NT2/D1 (cell line): ENCODE measurements around the gene ERC1.

Experiments used
- YY1 ChIP-seq: IDR thresholded peaks from 2 replicates; pipeline ENCODE4 v1.6.1; 2011; ENCODE audit not compliant: insufficient read length, insufficient read depth
- ZNF274 ChIP-seq: IDR thresholded peaks from 2 replicates; pipeline ENCODE4 v1.6.1; 2011; ENCODE audit warnings: mild to moderate bottlenecking, low read depth, low read length

DNA sequence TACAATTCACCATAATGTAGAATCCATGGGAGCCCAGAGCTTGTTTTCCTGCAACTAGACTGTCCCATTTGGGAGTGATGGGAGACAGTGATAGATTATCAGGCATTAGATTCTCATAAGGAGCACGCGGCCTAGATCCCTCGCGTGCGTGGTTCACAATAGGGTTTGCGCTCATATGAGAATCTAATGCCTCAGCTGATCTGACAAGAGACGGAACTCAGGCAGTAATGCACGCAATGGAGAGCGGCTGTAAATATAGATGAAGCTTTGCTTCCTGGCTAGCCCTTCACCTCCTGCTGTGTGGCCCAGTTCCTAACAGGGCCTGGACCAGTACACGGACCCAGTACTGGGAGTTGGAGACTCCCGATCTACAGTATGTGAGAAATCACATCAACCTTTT lies 476.7 kb downstream of the ERC1 start:
- TF ChIP-seq YY1 (no peak), ZNF274 (no peak)
